HG02759 (cell line): Measurements from ENCODE around the gene ACBD4.
A peak's percentile ranks its signal among the peaks of the same experiment; 100 is the strongest.

ENCODE experiments used
- ATAC-seq: cut with Tn5 transposase; IDR thresholded peaks from one replicate; pipeline ENCODE4 v1.9.1; 2021; ENCODE audit warnings: mild to moderate bottlenecking, moderate library complexity; ENCODE audit not compliant: unreplicated experiment

ACBD4 gene

GRCh38 chr17:45132572-45133463 is 2.7 kb upstream of the ACBD4 start:
- ATAC-seq, result peak; percentile 34

- no peak for ATAC-seq
Measured at GRCh38 chr17:45135978-45136791, 698 bp downstream of the ACBD4 start.

DNA sequence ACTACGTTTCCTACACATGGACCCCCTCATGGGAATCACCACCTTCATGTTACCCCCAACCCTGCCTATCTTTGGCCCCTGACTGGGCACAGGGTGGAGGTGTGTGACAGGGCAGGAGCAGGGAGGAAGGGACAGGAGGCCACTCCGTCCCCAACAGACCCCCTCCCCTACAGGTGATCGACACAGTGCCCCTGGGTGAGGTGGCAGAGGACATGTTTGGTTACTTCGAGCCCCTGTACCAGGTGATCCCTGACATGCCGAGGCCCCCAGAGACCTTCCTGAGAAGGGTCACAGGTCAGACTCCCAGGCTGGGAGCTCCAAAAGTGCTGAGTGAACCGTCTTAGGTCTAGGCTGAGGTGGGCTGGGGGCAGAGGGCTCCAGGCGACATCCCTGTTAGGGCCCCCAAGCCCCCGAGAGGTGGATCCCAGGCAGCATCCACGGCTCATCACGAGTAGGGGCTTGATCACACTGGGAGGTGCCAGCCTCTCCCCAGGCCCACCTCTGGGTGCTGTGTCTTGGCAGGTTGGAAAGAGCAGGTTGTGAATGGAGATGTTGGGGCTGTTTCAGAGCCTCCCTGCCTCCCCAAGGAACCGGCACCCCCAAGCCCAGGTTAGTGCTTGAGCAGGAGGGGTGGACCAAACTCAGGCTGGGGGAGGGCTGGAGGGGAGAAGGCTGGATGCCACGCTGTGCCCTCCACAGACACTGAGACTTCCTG is 1.5 kb downstream of the ACBD4 start:
- ATAC-seq, result no peak

- no peak for ATAC-seq
Measured at GRCh38 chr17:45137561-45138305, 2.2 kb downstream of the ACBD4 start.

GRCh38 chr17:45138911-45139532 is 3.5 kb downstream of the ACBD4 start:
- no peak for ATAC-seq

DNA sequence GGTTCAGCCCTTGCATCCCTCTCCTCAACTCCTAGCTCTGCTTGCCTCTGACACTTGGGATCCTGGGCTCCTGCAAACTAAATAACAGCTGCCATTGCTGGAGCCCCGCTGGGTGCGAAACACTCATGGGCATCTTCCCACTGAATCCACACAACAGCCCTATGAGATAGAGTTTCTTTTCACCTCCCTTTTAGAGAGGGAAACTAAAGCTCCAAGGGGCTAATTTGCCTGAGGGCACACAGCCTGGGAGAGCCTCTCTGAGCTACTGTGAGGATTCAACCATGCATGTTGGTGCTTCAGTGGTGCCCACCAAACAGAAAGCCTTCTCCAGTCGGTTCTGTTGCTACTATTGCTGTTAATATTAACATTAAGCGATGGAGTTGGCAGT is 4.0 kb downstream of the ACBD4 start:
- no peak for ATAC-seq

DNA sequence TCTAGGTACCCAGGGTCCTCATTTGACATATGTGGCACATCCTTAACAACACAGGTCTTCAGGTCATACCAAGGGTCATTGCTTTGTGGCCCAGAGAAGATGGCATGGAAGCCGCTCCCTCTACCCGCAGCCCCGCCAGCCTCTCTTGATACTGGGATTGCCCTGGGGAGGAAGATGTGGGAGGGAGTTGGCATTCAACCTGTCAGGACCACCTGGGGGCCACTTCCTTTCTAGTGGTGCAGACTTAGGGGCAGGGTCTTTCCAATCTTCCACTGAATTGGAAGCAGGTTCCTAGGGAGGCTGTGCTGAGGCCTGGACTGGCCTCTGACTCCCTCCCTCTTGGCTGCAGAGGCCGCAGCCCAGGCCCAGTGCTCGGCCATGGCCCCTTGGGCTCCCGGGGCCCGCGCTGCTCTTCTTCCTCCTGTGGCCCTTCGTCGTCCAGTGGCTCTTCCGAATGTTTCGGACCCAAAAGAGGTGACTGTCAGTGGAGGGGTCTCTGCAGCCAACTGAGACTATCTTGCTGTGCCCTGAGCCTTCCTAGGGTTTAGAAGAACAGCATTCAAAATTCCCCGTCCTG is 7.7 kb downstream of the ACBD4 start:
- ATAC-seq, result no peak

- no peak for ATAC-seq
Measured at GRCh38 chr17:45143767-45144198, 8.3 kb downstream of the ACBD4 start.

- ATAC-seq, result no peak
Measured at GRCh38 chr17:45144199-45145034, 8.9 kb downstream of the ACBD4 start.

DNA sequence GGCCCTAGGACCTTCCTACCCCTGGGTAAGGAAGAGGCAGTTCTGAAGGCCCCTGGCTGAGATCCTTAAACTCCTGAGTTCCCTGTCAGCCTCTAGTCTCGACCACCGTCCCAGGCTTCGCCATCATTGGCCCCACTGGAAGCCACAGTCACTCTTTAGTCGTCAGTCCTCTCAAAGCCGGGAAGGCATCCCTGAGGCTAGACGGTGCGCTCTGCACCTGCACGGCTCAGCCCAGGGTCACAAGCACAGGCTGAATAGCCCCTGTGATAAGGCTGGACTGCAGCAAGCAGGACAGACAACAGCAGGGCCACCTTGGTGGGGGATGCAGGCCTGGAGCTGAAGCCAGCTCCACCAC is 9.5 kb downstream of the ACBD4 start:
- no peak for ATAC-seq

DNA sequence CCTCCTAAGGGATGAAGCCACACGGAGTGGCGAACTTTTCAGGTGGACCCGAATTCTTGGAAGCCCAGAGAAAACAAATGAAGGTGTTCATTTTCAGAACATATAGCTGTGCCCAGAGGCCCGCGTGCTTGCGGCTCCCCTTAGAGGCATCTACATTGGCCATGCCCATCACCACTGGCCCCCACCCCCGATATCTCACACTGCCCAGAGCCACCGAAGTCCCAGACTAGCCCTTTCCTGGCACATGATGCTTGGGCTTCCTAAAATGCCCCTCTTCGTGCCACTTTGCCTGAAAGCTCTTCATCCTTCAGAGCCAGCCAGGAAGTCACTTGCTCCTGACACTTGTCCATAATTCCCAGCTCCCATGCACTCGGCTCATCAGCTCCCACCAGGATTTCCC is 10.7 kb downstream of the ACBD4 start:
- ATAC-seq, result no peak

DNA sequence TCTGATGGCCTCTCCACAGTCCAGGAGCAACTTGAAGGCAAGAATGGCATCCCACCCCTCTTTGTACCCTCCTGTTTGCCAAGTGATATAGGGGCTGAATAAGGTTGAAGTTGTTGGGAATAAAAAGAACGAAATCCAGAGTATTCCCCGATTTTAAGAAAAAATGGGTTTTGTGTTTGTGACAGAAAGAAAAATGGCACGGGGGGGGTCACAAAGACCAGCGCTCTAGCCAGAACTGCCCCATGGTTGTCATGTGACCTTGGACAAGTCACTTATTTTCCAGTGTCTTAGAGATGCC is 11.1 kb downstream of the ACBD4 start:
- ATAC-seq, result no peak

DNA sequence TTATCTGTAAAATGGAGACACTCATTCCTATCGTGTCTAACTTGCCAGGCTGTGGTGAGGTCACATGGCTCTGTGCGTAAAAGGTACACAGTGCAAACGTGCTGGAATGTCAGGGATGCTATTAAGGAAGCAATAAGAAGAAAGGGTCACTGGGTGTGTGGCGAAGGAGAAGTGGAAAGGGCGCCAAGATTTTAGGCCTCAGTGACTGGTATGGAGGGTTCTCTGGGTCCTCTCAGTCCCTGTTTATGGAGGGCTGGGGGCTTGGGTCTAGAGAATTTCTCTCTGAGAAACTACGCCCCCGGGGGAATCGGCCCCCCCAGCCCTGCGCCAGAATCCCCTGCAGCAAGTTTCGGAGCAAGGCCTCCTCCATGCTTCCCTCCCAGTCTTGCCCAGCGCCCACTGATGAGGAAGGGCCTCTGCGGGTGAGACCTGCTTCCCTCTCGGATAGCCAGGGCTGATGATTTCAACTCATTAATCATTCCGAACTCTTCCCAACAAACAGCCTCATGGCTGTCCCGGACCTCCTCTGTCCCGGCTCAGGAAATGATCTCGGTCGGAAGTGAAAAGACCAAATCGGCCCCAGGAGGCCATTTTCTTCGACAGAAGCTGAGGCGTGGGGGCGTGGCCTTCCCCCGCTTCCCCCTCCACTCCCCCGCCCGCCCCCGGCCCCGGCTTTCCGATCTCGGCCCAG is 11.5 kb downstream of the ACBD4 start:
- ATAC-seq, result no peak

- no peak for ATAC-seq
Measured at GRCh38 chr17:45147581-45148182, 12.2 kb downstream of the ACBD4 start.

GRCh38 chr17:45148183-45149036 is 12.9 kb downstream of the ACBD4 start, which contains the start of gene HEXIM1:
Gene HEXIM1 (plus strand): TSS chr17:45148475. CDS start chr17:45149191, 716 bp downstream.
- ATAC-seq, result peak; percentile 76

- peak; percentile 23 for ATAC-seq
Measured at GRCh38 chr17:45149037-45149668, 13.7 kb downstream of the ACBD4 start.
